ENCODE measurements around the gene ST6GALNAC3.

The ST6GALNAC3 gene

GRCh38 chr1:76224752-76225151 lies 150.2 kb downstream of the ST6GALNAC3 start:
- Histone ChIP-seq H3K4me3 (ENCODE audit: low read depth, low read length) (no peak overlapping the region), H3K27ac (ENCODE audit: low read depth, low read length) (no peak overlapping the region), H3K9me3 (ENCODE audit: control insufficient read depth, insufficient read depth, low read depth, low read length) (0 out of 2 replicates have a peak, but pooled peaks cover 2% of the 10 kb centered on the region), H3K9ac (ENCODE audit: low read length) (no peak overlapping the region), H3K27me3 (ENCODE audit: control insufficient read depth, insufficient read depth, low read length) (no peaks in the 10 kb centered on the region), H3K36me3 (ENCODE audit: control insufficient read depth, insufficient read depth, low read length) (no peaks in the 10 kb centered on the region), H3K4me1 (ENCODE audit: control insufficient read depth, insufficient read depth, low read length) (peaks cover 20% of the 10 kb centered on the region)

DNA sequence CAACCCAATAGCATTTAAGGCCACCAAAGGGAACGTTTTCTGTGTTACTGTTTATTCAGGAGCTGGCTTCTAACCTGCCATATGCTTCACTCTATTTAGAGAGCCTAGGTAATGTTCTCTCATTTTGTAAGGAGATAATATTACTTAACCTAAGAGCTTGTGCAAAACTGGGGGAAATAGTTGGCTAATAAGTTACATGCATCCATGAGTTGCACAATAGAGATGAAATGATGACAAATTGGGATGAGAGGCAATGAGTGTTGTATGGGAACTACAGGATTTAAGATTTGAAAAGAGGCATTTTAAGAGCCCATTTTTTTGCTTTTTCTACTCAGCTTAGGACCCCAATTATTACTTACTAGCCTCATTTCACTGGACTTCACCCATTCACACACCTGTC lies 151.0 kb downstream of the ST6GALNAC3 start:
- Histone ChIP-seq H3K27me3 (ENCODE audit: control insufficient read depth, insufficient read depth, low read length) (no peaks in the 10 kb centered on the region), H3K4me1 (ENCODE audit: control insufficient read depth, insufficient read depth, low read length) (peaks cover 28% of the 10 kb centered on the region), H3K36me3 (ENCODE audit: control insufficient read depth, insufficient read depth, low read length) (no peaks in the 10 kb centered on the region), H3K4me3 (ENCODE audit: low read depth, low read length) (no peak overlapping the region), H3K9ac (ENCODE audit: low read length) (no peak overlapping the region), H3K9me3 (ENCODE audit: control insufficient read depth, insufficient read depth, low read depth, low read length) (0 out of 2 replicates have a peak, but pooled peaks cover 2% of the 10 kb centered on the region), H3K27ac (ENCODE audit: low read depth, low read length) (no peak overlapping the region)

DNA sequence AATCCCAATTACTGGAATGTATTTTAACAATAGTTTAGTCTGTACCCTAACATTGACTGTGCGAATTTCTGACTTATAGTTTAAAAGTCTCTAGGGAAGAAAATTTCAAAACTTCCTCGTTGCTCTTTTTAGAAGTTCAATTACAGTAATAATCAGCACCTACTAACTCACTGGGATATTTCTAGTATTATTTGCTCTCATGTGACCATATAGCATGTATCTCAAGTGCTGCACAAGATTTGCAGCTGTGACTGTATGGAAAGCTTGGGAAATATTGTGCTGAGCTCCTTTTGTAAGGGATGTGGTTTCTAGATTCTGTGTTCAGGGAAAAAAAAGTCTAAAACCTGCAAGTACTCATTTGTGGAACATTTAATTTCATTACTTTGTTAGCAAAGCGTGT lies 153.1 kb downstream of the ST6GALNAC3 start:
- peaks cover 45% of the 10 kb centered on the region for H3K4me1 ChIP-seq (ENCODE audit: control insufficient read depth, insufficient read depth, low read length)
- no peak overlapping the region for H3K4me3 ChIP-seq (ENCODE audit: low read depth, low read length)
- no peak overlapping the region for H3K27ac ChIP-seq (ENCODE audit: low read depth, low read length)

DNA sequence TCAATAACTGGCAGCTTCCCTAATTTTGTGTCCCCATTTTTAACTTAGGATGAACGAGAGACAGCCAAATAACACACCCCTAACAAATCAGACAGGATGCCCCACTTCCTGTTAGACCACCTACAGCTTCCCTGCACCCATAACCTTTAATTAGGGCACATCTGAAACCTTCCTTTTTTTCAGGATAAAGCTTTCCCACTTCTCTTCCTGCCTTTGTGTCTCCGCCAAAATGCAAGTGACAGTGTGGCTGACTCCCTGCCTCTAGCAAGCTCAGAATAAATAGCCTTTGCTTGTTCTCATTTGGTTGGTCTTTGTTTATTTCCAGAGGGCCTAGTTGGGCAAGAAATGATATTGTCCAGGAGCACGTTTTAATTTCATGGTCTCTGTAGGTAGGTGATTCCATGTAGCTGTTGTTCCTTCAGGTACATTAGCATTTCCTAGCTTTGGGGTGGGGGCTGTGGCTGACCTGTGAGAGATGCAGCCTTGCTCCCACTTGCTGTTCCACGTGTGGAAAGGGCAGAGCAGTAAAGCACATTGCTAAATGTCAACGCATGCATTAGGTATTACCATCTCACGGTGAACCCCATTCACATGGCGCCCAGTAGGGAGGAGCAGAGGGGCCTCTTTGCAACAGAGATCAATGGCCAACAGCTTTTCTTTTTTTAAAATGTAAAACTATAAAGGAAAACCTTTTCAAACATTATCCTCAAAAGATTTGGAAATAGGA lies 154.9 kb downstream of the ST6GALNAC3 start:
- Histone ChIP-seq H3K4me1 (ENCODE audit: control insufficient read depth, insufficient read depth, low read length) (peaks cover 44% of the 10 kb centered on the region), H3K27ac (ENCODE audit: low read depth, low read length) (peak overlapping the region; percentile 51; the same call in 1 of the 2 replicates), H3K27me3 (ENCODE audit: control insufficient read depth, insufficient read depth, low read length) (no peaks in the 10 kb centered on the region), H3K4me3 (ENCODE audit: low read depth, low read length) (no peak overlapping the region), H3K36me3 (ENCODE audit: control insufficient read depth, insufficient read depth, low read length) (no peaks in the 10 kb centered on the region), H3K9ac (ENCODE audit: low read length) (no peak overlapping the region), H3K9me3 (ENCODE audit: control insufficient read depth, insufficient read depth, low read depth, low read length) (no peaks in the 10 kb centered on the region)

More for the DNA sequence above, 153.1 kb downstream of the ST6GALNAC3 start:
- Histone ChIP-seq H3K27me3 (ENCODE audit: control insufficient read depth, insufficient read depth, low read length) (no peaks in the 10 kb centered on the region), H3K9ac (ENCODE audit: low read length) (no peak overlapping the region), H3K36me3 (ENCODE audit: control insufficient read depth, insufficient read depth, low read length) (no peaks in the 10 kb centered on the region), H3K9me3 (ENCODE audit: control insufficient read depth, insufficient read depth, low read depth, low read length) (0 out of 2 replicates have a peak, but pooled peaks cover 2% of the 10 kb centered on the region)

GRCh38 chr1:76230842-76231281 lies 156.3 kb downstream of the ST6GALNAC3 start:
- Histone ChIP-seq H3K9me3 (ENCODE audit: control insufficient read depth, insufficient read depth, low read depth, low read length) (no peaks in the 10 kb centered on the region), H3K36me3 (ENCODE audit: control insufficient read depth, insufficient read depth, low read length) (no peaks in the 10 kb centered on the region), H3K4me3 (ENCODE audit: low read depth, low read length) (no peak overlapping the region), H3K4me1 (ENCODE audit: control insufficient read depth, insufficient read depth, low read length) (peaks cover 44% of the 10 kb centered on the region), H3K27me3 (ENCODE audit: control insufficient read depth, insufficient read depth, low read length) (no peaks in the 10 kb centered on the region), H3K9ac (ENCODE audit: low read length) (no peak overlapping the region), H3K27ac (ENCODE audit: low read depth, low read length) (peak overlapping the region; percentile 83)

- Histone ChIP-seq H3K9me3 (ENCODE audit: control insufficient read depth, insufficient read depth, low read depth, low read length) (no peaks in the 10 kb centered on the region), H3K27ac (ENCODE audit: low read depth, low read length) (no peak overlapping the region), H3K4me1 (ENCODE audit: control insufficient read depth, insufficient read depth, low read length) (peaks cover 44% of the 10 kb centered on the region), H3K27me3 (ENCODE audit: control insufficient read depth, insufficient read depth, low read length) (no peaks in the 10 kb centered on the region), H3K4me3 (ENCODE audit: low read depth, low read length) (no peak overlapping the region), H3K9ac (ENCODE audit: low read length) (no peak overlapping the region), H3K36me3 (ENCODE audit: control insufficient read depth, insufficient read depth, low read length) (no peaks in the 10 kb centered on the region)
These were observed 156.8 kb downstream of the ST6GALNAC3 start for GRCh38 chr1:76231320-76231719.

DNA sequence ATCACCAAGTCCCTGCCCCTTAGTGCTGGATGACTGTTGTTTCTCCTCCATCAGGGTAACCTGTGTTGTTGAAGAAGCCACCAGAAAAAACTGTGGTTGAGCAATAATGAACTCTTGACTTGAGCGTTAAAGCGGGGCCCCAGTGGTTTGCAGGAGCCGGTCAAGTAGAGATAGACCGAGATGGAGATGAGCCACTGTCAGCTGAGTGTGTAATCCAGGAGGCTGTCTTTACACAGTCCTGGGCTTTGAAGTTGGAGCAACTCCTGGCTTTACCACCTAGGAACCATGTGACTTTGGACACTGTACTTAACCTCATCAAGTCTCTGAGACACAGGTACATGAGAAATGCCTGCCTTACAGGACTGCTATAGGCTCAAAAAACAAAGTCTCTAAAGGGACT lies 158.1 kb downstream of the ST6GALNAC3 start:
- H3K36me3 ChIP-seq (ENCODE audit: control insufficient read depth, insufficient read depth, low read length), result no peaks in the 10 kb centered on the region
- no peak overlapping the region for H3K27ac ChIP-seq (ENCODE audit: low read depth, low read length)
- H3K4me1 ChIP-seq (ENCODE audit: control insufficient read depth, insufficient read depth, low read length), result peaks cover 46% of the 10 kb centered on the region
- no peaks in the 10 kb centered on the region for H3K9me3 ChIP-seq (ENCODE audit: control insufficient read depth, insufficient read depth, low read depth, low read length)
- H3K9ac ChIP-seq (ENCODE audit: low read length), result no peak overlapping the region
- H3K27me3 ChIP-seq (ENCODE audit: control insufficient read depth, insufficient read depth, low read length), result no peaks in the 10 kb centered on the region
- no peak overlapping the region for H3K4me3 ChIP-seq (ENCODE audit: low read depth, low read length)

DNA sequence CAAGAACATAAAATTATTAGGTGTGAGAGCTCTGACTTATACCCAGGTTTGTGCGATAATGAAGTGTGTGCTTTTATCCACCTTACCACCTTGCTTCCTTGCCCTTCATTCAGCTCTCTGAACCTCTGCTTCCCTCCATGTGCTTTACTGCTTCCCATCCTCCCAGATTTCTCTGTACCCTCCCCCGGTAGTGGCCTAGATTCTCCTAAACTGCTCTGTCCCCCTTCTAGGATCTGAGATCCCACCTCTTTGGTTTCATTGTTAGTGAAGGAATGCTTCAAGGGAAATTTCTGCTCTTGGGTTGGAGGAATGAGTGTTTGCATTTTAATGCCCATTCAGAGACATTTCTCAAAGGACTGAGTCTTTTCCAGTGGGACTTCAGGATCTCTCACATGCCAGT lies 159.5 kb downstream of the ST6GALNAC3 start:
- no peak overlapping the region for H3K27ac ChIP-seq (ENCODE audit: low read depth, low read length)
- H3K9ac ChIP-seq (ENCODE audit: low read length), result no peak overlapping the region

DNA sequence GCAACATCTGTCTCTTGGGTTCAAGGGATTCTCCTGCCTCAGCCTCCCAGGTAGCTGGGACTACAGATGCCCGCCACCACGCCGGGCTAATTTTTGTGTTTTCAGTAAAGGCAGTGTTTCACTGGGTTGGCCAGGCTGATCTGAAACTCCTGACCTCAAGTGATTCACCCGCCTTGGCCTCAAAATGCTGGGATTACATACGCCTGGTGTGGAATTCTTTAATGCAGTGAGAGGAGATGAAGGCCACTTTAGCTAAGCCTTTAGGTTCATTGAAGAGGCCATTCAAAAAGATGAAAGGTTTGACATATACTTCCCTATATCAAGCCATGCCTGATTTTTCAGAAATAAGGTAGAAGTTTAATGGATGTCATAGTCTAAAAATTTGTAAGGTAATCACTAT lies 162.7 kb downstream of the ST6GALNAC3 start:
- H3K9me3 ChIP-seq (ENCODE audit: control insufficient read depth, insufficient read depth, low read depth, low read length), result no peaks in the 10 kb centered on the region
- H3K4me1 ChIP-seq (ENCODE audit: control insufficient read depth, insufficient read depth, low read length), result peaks cover 41% of the 10 kb centered on the region
- H3K36me3 ChIP-seq (ENCODE audit: control insufficient read depth, insufficient read depth, low read length), result no peaks in the 10 kb centered on the region
- H3K27me3 ChIP-seq (ENCODE audit: control insufficient read depth, insufficient read depth, low read length), result no peaks in the 10 kb centered on the region
- no peak overlapping the region for H3K9ac ChIP-seq (ENCODE audit: low read length)
- no peak overlapping the region for H3K4me3 ChIP-seq (ENCODE audit: low read depth, low read length)
- H3K27ac ChIP-seq (ENCODE audit: low read depth, low read length), result no peak overlapping the region

More for the DNA sequence above, 159.5 kb downstream of the ST6GALNAC3 start:
- Histone ChIP-seq H3K36me3 (ENCODE audit: control insufficient read depth, insufficient read depth, low read length) (no peaks in the 10 kb centered on the region), H3K27me3 (ENCODE audit: control insufficient read depth, insufficient read depth, low read length) (no peaks in the 10 kb centered on the region), H3K9me3 (ENCODE audit: control insufficient read depth, insufficient read depth, low read depth, low read length) (no peaks in the 10 kb centered on the region), H3K4me3 (ENCODE audit: low read depth, low read length) (no peak overlapping the region), H3K4me1 (ENCODE audit: control insufficient read depth, insufficient read depth, low read length) (peaks cover 55% of the 10 kb centered on the region)

GRCh38 chr1:76238094-76238628 lies 163.6 kb downstream of the ST6GALNAC3 start:
- Histone ChIP-seq H3K27me3 (ENCODE audit: control insufficient read depth, insufficient read depth, low read length) (no peaks in the 10 kb centered on the region), H3K36me3 (ENCODE audit: control insufficient read depth, insufficient read depth, low read length) (no peaks in the 10 kb centered on the region), H3K27ac (ENCODE audit: low read depth, low read length) (no peak overlapping the region), H3K9ac (ENCODE audit: low read length) (no peak overlapping the region), H3K9me3 (ENCODE audit: control insufficient read depth, insufficient read depth, low read depth, low read length) (peaks cover 6% of the 10 kb centered on the region; the same call in 1 of the 2 replicates), H3K4me3 (ENCODE audit: low read depth, low read length) (no peak overlapping the region), H3K4me1 (ENCODE audit: control insufficient read depth, insufficient read depth, low read length) (peaks cover 39% of the 10 kb centered on the region)

DNA sequence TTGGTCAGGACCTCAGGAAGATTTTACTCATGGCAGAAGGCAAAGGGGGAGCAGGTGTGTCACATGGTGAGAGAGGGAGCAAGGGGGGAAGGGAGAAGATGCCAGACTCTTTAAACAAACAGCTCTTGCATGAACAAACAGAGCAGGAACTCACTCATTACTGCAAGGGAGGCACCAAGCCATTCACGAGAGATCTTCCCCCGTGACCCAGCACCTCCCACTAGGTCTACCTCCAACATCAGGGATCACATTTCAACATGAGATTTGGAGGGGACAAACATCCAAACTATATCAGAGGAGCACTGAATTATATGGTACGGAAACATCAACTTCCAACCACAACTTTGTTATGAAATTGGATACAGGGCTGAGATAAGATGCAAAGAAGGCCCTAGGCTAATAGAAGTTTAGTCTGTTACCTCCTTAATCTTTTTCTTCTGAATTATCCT lies 164.9 kb downstream of the ST6GALNAC3 start:
- H3K27ac ChIP-seq (ENCODE audit: low read depth, low read length), result no peak overlapping the region
- H3K4me1 ChIP-seq (ENCODE audit: control insufficient read depth, insufficient read depth, low read length), result peaks cover 35% of the 10 kb centered on the region
- H3K4me3 ChIP-seq (ENCODE audit: low read depth, low read length), result no peak overlapping the region
- no peak overlapping the region for H3K9ac ChIP-seq (ENCODE audit: low read length)
- peaks cover 6% of the 10 kb centered on the region; the same call in 1 of the 2 replicates for H3K9me3 ChIP-seq (ENCODE audit: control insufficient read depth, insufficient read depth, low read depth, low read length)
- no peaks in the 10 kb centered on the region for H3K27me3 ChIP-seq (ENCODE audit: control insufficient read depth, insufficient read depth, low read length)
- H3K36me3 ChIP-seq (ENCODE audit: control insufficient read depth, insufficient read depth, low read length), result no peaks in the 10 kb centered on the region

All from HUES6 (cell line).